AG04449 (cell line): ENCODE measurements around the gene MTTP.

Source experiments
- CTCF ChIA-PET: fragments of 350-600 bp; formaldehyde crosslinking; extraction: SDS; loops from one replicate; lab custom pipeline; 2021; ENCODE audit warnings: antibody characterized with exemption; lab: Yijun Ruan, JAX
- POLR2A ChIA-PET: fragments of 400-600, 350-600 bp; formaldehyde crosslinking; extraction: SDS; loops from one replicate; lab custom pipeline; 2020; ENCODE audit warnings: antibody characterized with exemption, inconsistent platforms; lab: Yijun Ruan, JAX
- DNase-seq: peaks from one replicate; pipeline ENCODE4 v3.0.0-alpha.2; 2010; ENCODE audit warnings: low read depth, low spot score
- H3K4me3 ChIP-seq: 2 replicates; pipeline ENCODE4 v1.5.1; 2011; ENCODE audit warnings: low read depth, mild to moderate bottlenecking, control low read depth, low read length
- CTCF ChIP-seq: IDR thresholded peaks from one replicate; pipeline ENCODE4 v1.5.1; 2011; ENCODE audit warnings: mild to moderate bottlenecking, moderate library complexity, low read length, control low read depth, inconsistent platforms; ENCODE audit not compliant: insufficient read depth; ENCODE audit errors: missing control alignments

Gene MTTP

GRCh38 chr4:99617374-99617773 is 42.8 kb downstream of the MTTP start:
- ChIA-PET CTCF (no interaction called here), POLR2A (no interaction called here)
- DNase-seq: no peak
- H3K4me3 ChIP-seq: no peak overlapping the region
- TF ChIP-seq CTCF: no peak

- H3K4me3 ChIP-seq: no peak overlapping the region
- ChIA-PET POLR2A (no interaction called here), CTCF (no interaction called here)
- DNase-seq: no peak
- no peak for TF ChIP-seq CTCF
These were observed 47.7 kb downstream of the MTTP start for GRCh38 chr4:99622341-99622740.

GRCh38 chr4:99624141-99624719 is 49.6 kb downstream of the MTTP start:
- no peak overlapping the region for H3K4me3 ChIP-seq
- ChIA-PET POLR2A (no interaction called here), CTCF (no interaction called here)
- no peak for TF ChIP-seq CTCF
- DNase-seq: no peak

- POLR2A ChIA-PET: no interaction called here
These were observed 50.7 kb downstream of the MTTP start for GRCh38 chr4:99625369-99625768.

GRCh38 chr4:99628040-99628439 is 53.4 kb downstream of the MTTP start:
- DNase-seq: no peak
- CTCF ChIA-PET: no interaction called here
- POLR2A ChIA-PET: no interaction called here
- no peak for TF ChIP-seq CTCF
- no peak overlapping the region for H3K4me3 ChIP-seq

More at GRCh38 chr4:99625369-99625768, 50.7 kb downstream of the MTTP start:
- TF ChIP-seq CTCF: no peak
- no peak overlapping the region for H3K4me3 ChIP-seq
- CTCF ChIA-PET: no interaction called here
- no peak for DNase-seq

- no peak overlapping the region for H3K4me3 ChIP-seq
- DNase-seq: no peak
- TF ChIP-seq CTCF: no peak
- ChIA-PET POLR2A (no interaction called here), CTCF (no interaction called here)
These were observed 55.4 kb downstream of the MTTP start for GRCh38 chr4:99629962-99630554.
